HG02678 (cell line): ENCODE results near the gene DNAJC18.
A peak's percentile ranks its signal among the peaks of the same experiment; 100 is the strongest.

Experiments used
- ATAC-seq: cut with Tn5 transposase; IDR thresholded peaks from one replicate; pipeline ENCODE4 v1.9.1; 2021; ENCODE audit warnings: mild to moderate bottlenecking, moderate library complexity; ENCODE audit not compliant: unreplicated experiment

DNAJC18 gene

DNA sequence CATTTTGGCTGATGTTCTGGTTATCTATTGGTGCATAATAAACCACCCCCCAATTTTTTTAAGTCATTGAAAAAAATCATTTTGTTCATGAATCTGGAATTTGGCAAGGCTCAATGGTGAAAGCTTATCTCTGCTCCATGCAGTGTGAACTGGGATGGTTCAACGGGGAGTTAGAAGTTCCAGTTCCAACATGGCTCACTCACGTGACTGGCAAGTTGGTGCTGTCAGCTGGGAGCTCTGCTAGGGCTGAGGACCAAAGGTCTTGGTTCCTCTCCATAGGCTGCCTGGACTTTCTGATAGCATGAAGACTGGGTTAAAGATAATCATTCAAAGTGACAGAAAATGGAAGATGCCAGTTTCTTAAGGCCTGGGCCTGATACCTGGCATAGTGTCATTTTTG lies 32.4 kb downstream of the DNAJC18 start:
- ATAC-seq, result no peak

DNA sequence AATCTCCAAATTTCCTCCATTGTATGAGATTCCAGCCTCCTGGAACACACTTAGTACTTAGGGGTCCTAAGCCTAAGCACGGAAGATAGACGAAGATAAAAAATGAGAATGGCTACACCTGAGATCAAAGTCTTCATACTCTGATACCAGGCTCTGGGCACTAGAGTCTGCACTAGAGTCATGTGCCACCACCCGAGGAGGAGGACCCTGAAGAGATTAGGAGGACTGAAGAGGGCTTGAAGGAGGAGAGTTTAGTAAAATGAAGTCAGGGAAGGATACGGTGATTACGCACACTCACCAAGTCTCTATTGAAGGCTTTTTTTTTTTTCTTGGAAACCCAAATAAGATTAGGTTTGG lies 34.9 kb downstream of the DNAJC18 start:
- ATAC-seq, result no peak

DNA sequence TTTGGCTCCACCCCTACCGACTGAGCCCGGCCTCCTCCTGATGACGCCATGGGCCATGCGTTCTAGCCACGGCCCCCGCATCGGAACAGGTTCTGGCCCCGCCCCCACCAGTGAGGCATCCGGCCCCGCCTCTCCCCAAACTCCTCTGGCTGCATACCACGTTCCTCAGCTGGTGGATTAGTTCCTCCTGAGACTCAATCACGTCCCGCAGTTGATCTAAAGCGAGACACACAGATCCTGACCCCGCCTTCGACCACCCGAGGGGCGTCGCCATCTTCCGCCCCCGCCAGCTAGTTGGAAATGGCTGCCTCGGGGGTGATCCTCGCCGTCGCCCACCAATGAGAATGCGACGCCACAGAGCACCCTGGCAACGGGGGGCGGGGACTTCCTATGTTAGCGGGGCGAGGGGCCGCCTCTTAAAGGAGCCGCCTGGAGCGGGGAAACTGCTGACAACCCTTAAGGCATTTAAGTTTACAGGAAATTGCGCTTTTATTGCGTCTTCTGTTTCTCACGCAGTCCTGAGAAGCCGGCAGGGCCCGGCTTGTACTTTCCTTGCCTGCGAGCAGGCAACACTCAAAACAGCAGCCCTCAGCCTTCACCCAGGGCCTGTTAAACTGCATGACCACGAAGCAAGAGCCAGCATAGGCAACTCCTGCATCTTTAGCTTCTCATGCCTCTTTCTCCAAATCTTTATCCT lies 35.4 kb downstream of the DNAJC18 start, which contains the start of gene SPATA24:
Gene SPATA24, minus strand, starts transcription at position 303 of the 697 bp plus-strand sequence. Its CDS starts 29 bp downstream, at position 274.
- peak; percentile 88 for ATAC-seq

DNA sequence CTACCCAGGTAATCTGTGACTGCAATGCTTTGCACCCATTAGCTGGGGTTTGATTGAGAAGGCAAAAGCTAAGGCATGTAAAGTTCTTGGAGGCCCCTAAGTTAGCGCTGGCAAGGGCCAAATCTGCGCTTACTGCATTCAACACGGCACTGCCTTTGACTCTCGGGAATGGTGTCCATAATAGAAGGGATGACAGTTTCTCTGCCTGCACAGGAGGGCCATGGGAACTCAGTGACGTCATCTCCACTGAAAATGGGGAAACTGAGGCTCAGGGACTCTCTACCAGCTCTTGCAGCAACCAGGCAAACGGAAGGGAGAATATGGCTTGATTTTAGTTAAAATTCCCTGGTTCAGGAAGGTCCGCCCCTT lies 35.9 kb downstream of the DNAJC18 start:
- ATAC-seq, result no peak

DNA sequence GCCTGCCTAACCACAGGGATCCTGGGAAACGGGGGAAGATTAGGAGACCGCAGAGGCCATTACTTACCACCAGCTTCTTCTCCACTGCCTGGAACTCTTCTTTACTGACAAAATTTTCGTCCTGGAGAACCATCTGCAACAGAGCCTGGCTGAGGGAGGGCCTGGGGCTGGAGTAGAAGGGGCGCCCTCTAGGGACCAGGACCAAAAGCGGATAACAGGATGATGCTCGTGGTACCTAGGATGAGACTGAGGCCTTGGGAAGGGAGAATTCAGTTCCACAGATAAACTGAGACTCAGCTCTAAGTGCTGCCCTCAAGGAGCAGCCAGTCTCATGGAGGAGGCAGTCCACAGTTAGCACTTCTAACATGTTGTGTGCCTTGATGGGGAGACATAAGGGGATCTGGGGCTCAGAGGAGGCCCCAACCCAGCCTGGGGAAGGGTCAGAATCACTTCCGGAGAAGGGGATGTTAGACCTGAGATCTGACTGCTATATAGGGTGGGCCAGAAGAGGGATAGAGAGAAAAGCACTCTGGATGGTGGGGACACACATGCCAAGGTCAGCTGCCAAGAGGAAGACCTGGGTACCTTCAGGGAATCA lies 36.7 kb downstream of the DNAJC18 start:
- ATAC-seq, result no peak

DNA sequence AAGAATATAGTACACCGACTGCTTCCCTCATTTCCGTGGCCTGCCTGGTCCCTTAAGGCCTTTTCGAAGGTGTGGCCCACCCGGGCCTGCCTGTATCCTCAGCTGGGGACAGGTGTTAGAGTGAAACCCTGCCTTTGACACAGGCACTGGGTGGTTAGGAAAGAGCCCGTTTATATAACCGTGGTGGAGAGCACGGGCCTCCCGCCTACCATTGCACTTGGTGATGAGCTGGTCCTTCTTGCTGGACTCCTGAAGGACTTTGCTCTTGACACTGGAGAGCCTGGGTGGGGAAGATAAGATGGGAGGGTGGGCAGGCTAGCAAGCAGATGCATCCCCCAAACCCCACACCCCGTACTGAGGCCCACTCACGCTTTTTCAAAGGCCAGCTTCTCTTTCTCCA lies 37.8 kb downstream of the DNAJC18 start:
- no peak for ATAC-seq

DNA sequence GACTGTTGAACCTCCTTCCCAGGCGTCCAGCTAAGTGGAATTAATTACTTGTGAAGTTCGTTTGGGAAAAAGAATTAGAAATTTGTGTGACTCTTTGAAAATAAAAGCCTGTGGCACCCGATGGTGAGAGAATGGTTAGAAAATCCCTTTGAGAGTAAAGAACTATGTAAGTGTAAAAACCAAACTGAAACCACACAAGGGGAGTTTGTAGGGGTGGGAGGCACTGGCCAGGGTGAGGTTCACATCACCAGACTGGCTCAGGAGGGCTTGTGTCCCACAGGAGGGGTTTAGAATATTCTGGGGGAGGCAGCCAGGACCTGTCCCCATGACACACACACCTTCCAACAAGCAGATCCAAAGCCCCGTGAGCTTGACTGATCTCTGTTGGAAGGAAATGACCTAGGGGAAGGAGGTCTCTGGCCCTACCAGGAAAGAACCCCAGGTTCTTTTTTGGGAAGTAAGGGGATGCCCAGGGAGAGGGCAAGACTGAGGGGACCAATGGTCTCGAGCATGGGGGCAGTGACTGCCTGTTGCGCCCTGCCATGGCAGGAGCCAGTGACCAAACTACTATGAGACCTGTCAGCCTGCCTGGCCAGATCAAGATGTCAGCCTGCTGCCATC lies 39.7 kb downstream of the DNAJC18 start:
- peak; percentile 21 for ATAC-seq

DNA sequence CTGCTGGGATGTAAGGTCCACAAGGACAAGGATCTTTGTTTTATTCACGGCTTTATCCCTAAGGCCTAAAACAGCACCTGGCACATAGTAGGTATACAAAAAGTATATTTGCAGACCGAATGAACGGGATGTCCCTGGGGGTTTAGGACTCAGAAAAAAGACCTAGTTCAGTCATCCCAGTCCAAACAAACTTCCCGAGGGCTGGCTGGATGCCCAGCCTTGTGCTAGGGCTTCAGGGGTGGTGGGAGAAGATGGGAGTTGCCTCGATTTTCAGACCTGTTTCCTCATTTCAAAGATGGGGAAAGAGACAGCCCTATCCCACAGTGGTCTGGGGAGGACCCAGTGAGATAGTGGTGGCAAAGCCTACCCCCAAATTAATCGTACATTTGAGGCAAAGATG lies 41.4 kb downstream of the DNAJC18 start:
- ATAC-seq, result no peak

DNA sequence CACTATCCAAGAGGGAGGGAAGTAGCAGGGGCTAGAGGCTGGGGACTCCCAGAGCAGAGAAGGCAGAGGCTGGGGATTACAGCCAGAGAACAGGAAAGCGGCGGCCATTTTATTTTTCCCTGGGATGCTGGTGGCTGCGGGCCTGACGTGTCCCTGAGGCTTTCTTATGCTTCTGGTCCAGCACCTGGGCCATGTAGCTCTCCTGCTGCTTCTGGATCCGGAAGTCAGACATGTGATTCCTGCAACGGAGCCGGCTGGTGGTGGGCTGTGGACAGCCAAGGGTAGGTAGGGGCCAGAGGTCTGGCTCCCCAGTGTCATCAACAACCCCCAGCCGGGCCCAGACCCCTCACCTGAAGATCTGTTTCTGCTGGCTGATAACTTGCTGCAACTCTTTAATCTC lies 42.6 kb downstream of the DNAJC18 start:
- no peak for ATAC-seq

DNA sequence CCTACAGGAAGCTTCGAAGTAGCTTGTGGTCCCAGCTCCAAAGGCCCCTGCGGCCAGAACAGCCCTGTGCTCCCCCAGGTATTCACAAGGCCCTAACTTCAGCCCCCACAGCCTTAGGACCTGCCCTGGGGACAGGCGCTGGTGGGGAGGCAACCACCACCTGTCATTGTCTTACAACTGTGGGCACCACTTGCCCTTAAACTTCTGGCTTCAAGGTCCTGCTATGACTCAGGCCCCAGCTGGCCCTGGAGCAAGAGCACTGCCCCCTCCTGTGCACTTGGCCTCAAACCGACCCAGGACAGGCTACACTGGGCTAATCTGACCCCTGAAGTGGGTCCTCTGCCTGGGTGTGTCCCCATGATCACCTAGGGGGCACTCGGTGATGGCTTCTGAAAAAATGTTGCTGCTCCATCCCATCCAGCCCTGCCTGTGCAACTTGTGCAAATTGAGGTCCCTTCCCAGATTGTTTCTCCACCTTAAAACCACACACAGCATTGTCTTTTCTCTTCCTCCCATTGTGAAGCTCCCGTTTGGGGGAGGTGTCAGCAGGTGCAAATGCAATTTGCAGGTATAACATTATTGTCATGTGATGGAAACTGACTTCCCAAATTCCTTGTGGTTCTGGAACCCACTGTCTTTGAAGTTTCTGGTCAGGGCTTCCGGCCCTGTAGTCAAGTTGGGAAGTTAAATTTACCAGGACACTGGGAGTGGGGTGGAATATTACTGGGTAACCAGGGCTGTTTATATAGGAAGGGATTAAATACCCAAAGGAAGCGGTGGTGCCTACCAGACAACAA lies 43.3 kb downstream of the DNAJC18 start:
- no peak for ATAC-seq

DNA sequence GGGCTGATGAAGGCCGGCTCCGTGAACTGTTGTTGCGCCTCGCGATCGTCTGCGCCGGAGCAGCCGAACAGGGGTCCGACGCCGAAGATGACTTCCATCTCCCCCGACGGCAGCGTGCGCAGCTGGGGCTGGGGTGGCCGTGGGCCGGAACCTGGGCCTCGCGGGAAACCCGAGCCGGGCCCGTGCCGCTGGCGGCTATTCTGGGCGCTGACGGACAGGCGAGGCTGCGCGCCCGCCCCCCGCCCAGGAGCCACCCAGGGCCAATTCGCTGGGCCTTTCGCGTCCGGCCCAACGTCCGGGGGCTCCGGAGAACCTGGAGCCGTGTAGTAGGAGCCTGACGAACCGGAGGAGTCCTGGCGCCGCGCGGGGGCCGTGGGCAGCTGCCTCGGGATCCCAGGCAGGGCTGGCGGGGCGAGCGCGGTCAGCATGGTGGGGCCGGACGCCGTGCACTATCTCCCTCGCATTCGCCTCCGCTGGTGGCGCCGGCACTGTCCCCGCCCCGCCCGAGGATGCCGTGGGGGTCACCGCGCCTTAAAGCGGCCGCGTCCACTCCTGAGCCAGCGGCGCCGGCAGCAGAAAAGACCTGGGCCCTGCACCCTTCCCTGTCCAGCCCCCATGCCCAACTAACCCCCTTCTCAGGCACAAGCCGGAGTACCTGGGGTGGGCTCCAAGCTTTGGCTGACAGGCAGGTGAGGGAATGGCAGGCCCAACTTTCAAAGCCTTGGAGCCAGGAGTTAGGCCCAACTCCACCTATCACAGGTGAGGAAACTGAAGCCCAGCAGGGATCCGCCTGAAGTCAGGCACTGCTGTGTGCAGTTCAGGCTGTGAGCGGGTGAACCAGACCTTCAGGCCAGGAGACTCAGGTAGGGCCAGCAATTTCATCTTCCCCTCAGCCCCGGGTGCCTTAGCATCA lies 44.4 kb downstream of the DNAJC18 start, which contains the start of gene PROB1:
Gene PROB1, minus strand, starts transcription at position 451 of the 913 bp plus-strand sequence. Its CDS starts 23 bp downstream, at position 428.
- ATAC-seq, result no peak

DNA sequence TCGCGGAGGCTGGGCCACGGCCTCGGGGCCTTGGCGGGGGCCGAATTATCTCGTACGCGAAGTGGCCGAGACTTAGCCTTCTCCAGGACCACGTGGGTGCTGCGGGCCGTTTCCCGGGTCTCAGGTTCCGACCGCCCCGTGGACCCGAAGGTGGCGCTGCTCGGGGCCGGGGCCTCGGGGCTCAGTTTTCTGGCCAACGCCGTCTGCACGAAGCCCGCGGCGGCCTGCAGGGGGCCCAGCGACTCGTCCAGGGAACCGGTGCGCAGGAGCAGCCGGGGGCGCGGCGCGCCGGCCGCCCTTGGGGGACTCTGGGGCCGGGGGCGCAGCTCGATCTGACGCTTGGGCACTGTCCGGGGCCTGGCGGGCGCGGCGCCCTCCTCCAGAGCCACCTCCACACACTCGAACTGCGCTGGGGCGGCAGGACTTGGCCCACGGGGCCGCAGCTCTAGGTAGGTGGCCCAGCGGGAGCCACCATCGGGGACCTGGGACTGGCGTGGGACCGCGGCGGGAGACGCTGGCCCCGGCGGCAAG lies 45.1 kb downstream of the DNAJC18 start:
- no peak for ATAC-seq

DNA sequence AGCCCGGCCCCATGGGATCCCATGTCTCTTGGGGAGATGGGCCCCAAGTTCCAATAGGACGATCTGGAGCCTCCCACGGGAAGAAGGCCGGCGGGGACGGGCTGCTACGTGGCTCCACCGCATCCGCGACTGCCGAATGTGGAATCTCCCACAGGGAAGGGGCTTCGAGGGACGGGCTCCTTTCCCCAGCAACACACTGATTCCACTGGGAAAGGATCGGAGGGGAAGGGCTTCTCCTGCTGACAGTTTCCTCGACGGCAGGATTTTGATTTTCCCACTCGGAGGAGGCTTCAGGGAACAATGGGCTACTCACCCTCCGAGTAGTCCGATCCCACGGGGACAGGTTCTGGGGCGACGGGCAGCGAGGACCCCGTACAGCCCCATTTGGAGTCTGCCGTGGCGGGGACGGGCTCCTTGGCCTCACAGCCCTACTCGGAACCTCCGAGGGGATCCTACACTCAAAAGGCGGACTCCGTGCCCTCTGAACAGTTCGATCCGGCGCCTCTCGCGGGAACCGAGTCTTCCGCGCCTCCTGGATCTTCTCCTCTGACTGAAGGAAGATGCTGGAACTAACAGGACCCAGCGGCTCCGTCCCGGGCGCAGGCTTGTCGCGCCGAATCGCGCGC lies 45.7 kb downstream of the DNAJC18 start:
- no peak for ATAC-seq

DNA sequence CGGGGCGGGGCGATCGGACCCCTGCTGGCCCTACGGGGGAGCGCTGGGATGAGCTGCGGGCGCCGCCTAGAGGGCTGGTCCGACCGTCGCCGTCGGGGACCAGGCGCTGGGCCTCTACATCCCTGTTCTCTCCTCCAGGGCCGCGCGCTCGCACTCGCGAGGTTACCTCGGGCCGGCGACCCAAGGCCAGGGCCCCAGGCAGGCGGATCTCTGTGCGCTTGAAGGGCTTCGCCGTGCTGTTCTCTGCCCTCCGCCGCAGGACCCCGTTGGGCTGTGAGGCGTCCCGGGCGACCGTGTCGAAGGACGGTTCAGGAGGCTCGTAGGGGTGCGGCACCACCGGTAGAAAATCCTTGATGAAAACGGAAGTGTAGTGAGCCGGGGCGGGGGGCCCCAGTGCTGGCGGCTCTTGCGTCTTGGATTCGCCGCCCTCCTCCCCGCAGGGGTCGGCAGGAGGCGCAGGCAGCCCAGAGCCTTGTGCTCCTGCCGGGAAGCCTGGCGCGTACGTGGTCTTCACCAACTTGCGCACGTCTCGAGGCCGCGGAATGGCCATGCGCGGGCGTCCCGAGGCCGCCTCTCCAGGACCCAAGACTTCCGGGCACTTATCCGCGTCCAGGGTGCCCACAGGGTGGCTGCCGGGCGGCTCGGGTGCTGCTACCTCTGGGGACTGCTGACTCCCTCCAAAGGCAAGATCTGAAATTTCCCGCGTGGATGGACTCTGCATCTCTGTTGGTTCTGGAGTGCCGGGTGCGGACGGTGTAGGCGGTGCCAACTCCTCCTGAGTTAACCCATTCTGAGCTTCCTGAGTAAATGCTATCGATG lies 46.4 kb downstream of the DNAJC18 start:
- ATAC-seq, result peak; percentile 48

DNA sequence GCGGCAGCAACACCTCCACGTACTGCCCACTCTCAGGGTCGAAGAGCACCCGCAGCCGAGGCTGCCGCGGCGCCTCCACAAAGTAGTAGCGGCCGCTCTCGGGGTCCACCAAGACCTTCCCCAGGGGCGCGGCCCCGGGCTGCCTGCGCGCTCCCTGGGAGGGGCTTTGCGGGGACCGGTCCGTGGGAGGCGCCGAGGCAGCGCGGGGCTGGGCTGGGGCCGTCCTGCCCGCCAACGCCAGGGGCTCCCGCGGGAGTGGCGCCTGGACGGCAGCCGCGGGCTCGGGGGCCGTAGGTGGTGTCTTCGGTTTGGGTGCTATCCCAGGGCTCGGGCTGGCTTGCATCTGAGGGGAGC lies 47.0 kb downstream of the DNAJC18 start:
- no peak for ATAC-seq

DNA sequence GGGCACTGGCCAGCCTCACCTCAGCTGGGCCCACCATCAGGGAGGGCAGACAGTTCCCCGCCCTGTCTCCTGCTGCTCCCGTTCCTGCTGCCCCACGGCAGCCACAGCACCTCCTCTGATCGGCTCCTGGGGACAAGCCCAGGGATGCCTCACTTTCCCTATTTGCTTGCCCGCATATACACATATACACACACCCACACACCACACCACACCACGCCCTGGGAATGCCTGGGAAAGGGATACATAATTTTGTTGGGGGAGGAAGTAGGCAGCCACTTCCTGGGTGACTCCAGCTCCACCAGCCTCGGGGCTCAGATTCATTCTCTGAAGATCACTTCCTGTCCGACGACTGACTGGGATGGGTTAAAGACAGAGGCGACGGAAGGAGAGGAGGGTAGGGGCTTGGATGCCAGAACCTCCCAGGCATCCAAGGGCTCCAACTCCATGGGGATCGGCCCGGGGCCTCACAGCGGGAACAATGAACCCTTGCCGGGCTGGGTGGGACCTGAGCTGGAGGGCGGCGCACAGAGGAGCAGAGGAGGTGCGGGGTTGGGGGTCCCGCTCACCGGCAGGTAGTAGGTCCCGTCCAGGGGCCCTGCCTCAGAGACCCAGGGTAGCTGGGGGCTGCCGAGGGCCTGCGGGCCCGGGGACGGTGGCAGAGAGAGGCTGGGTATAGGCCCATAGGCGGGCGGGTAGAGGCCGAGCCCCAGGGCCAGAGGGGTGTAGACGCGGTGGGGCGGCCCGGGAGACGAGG lies 47.6 kb downstream of the DNAJC18 start:
- peak; percentile 14 for ATAC-seq

DNA sequence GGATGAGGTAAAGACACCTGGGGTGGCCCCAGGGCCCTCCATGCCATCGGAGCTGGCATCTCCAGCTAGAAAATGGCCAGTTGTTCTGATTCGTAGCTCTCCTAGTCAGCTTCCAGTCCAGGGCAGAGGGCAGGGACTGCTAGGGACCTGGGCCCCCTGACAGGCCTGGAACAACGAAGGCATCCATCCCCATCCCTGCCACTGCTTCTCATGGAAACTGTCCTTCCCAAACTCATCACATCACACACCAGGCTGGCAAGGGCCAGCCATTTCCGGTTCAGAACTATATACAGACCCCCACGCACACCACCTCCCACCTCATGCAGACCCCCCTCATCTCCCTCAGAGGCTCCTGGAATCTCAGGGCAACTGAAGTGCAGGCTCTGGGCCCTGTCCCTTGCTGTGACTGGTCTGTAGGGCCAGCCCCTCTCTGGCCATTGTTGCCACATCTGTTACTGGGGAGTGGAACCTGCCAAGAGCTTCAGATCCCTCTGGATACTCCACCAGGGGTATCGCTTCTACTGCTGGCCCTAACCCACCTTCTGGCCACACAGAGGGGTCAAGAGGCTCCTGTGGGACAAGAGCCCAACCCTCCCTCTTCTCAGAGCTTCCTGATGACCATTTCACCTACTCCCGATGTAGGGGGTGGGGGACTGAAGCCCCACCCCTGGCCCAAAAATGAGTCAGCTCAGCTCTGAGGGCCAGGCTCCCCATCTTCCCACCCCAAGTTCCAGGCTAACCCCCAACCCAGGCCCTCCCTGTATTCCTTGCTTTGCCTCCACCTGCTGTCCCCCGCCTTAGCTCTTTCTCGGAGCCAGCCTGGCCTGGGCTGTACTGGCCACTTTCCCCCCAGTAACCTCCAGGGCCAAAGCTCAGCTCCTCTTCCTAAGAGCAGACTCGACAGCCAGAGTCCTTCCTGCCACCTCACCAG lies 48.4 kb downstream of the DNAJC18 start:
- ATAC-seq, result no peak
